GM18526 (cell line): ENCODE data around the gene PANK4.

ENCODE experiments used
- POLR2A ChIP-seq: IDR thresholded peaks from 3 replicates; pipeline ENCODE4 v1.6.1; 2011; ENCODE audit not compliant: insufficient read length; ENCODE audit errors: extremely low read depth

The PANK4 gene

GRCh38 chr1:2502210-2502609, 24.2 kb downstream of the PANK4 start:
- TF ChIP-seq POLR2A = no peak

DNA sequence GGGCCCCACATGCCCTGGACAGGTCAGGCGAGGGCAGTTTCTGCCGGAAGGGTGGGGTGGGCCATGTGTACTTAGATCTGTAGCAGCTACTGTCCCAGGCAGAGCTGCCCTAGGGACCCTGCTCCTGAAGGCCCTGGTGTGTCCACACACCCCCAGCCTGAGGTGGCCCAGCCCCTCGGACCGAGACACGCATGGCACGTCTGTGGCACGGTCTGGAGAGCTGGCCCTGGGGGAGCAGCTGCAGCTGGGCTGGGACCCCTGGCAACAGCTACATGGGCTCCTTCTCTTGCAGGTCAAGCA, 24.6 kb downstream of the PANK4 start:
- no peak for TF ChIP-seq POLR2A

DNA sequence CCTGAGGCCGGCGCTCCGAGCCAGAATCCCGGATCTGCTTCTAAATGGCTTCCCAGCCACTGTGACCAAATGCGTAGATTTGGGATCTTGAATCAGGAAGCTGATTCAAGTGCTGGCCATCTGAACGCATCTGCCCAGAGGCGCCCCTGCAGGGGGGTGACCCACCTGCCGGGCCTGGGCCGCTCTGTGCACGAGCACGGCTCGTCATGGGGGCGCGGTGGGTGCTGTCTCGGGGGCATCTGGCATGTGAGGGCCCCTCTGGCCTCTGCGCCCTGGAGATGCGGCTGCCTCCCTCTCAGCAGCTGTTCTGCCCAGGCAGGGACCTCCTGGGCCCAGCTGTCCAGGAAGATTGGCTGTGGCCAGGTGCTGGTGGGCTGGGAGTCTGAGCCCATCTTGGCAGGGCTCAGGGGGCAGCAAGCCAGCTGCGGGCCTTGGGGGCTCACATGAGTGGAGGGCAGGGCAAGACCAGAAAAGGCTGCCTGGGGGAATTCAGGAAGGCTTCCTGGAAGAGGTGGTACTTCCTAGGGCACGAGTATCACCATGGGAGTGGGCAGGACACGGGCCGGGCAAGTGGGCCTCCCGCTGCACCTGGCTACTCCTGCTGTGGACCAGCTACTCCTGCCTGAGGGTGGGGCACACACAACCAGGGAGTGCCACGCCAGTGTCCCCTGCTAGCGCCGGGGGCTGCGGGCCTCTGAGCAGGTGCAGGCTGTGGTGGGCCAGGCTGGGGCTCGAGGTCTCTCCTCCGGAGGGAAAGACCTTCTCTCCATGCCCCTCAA, 25.2 kb downstream of the PANK4 start:
- no peak for TF ChIP-seq POLR2A

- no peak for TF ChIP-seq POLR2A
Measured at GRCh38 chr1:2499986-2500596, 26.3 kb downstream of the PANK4 start.

- no peak for TF ChIP-seq POLR2A
Measured at GRCh38 chr1:2499260-2499659, 27.1 kb downstream of the PANK4 start.

DNA sequence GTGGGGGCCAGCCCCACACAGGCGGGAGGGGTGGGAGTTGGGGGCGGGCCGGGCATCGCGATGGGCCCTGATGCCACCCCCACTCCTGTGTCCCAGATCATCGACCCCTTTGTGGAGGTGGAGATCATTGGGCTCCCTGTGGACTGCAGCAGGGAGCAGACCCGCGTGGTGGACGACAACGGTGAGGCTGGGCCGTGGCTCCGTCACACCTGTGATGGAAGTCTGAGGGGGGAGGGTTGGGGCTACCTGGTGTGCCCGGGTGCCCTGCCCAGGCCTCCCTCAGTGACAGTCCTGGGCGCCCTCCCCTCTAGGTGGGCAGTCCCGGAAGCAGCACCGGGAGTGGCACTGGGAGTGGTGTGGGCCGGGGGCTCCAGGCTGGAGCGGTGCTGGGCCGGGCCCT, 27.7 kb downstream of the PANK4 start:
- no peak for TF ChIP-seq POLR2A

- TF ChIP-seq POLR2A = no peak
Measured at GRCh38 chr1:2497891-2498290, 28.5 kb downstream of the PANK4 start.

- no peak for TF ChIP-seq POLR2A
Measured at GRCh38 chr1:2496746-2497145, 29.6 kb downstream of the PANK4 start.

DNA sequence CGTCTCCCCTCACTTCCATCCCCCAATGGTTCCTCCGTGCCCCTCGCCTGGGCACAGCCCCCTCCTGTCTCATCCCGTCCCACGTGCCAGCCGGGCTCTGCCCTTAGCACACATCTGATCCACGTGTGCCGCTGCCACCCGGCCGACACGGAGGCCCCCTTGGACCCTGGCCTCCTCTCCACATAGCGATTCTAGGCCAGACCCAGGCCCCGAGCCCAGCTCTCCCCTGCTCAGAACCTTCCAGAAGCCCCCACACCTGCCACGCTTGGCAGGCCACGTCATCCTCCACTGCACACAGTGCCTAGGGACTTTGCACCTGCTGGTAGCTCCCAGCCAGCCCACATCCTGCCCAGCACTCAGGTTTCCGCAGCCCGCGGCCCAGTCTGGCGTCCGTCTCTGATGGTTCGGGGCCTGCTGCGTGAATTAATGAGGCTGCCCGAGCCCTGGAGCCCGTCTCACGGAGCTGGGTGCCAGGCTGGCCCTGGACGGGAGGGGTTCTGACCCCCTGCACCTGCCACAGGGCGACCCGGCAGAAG, 30.2 kb downstream of the PANK4 start:
- TF ChIP-seq POLR2A = no peak

- TF ChIP-seq POLR2A = no peak
Measured at GRCh38 chr1:2495546-2495945, 30.9 kb downstream of the PANK4 start.

GRCh38 chr1:2495026-2495425, 31.4 kb downstream of the PANK4 start:
- no peak for TF ChIP-seq POLR2A

DNA sequence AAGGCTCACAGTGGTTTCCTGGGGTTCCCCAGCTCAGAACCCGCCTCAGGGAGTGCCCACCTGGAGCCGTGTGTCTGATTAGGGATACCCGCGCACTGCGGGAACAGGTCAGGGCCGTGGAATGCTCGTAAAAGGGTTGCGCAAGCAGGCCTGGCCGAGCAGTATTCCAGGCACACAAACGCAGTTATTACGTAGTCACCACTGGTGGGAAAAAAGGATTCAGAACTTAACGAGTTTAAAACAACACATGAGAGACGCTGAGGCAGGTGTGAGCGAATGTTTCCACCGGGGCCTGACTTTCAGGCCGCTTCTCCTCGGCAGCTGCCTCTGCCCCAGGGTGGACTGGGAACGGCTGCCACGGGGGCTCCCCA, 32.1 kb downstream of the PANK4 start:
- no peak for TF ChIP-seq POLR2A

DNA sequence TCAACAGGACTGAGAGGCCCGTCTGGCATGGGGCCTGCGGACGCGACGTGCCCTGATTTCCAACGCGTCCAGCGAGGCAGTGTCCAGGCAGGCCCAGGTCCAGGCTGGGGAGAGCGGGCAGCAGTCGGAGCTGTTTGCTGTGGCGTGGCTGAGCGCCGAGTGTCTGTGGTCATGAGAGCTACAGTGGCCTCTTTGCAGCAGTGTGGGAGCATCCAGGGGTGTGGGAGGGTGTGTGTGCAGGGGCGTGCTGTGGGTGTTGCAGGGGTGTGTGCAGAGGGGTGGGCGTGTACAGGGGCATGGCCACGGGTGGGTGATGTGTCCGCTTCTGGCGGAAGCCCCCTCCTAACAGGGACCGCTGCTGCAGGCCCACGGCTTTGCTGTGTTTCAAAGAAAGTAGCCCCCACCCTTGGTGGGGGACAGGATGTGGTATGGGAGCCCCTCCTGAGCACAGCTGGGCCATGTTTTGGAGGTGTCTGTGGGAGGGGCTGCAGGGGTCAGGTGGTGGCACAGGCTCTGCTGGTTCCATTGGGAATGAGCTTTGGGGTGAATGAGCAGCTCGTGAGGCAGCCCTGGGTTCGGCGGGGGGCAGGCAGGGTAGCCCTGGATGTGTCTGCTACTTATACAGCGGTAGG, 32.6 kb downstream of the PANK4 start:
- TF ChIP-seq POLR2A = no peak

DNA sequence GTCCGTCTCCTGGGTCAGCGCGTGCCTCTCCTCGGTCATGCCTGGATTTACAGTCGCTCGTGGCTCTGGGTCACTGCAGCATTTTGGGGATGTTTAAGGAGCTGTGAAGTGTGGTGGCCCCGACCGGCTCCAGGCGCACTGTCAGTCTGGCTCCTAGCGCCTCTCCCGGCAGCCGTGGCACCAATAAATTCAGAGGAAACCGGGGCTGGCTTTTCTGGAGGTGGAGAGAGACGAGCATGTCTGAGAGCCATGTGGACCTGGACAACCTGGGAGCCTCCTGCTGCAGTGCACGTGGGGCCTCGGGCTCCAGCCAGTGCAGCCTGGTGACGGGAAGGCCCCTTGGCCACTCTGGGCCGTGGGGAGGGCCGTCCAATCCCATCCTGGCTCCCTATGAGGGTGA, 33.2 kb downstream of the PANK4 start:
- no peak for TF ChIP-seq POLR2A

GRCh38 chr1:2492091-2492490, 34.3 kb downstream of the PANK4 start:
- no peak for TF ChIP-seq POLR2A

- TF ChIP-seq POLR2A = no peak
Measured at GRCh38 chr1:2489615-2490014, 36.8 kb downstream of the PANK4 start.
